ENCODE measurements around the gene SNTB2.
A peak's percentile ranks its signal among the peaks of the same experiment; 100 is the strongest.
"Not testable (repeated sequence)": the region's sequence is repeated elsewhere in the genome, so short reads cannot be mapped to it uniquely, and the experiment has no call there.

The SNTB2 gene

GRCh38 chr16:69186642-69187445 lies at the start of gene SNTB2:
Gene SNTB2, plus strand, starts transcription at chr16:69187164. Its CDS starts 3 bp downstream, at chr16:69187167.
- Mint-ChIP-seq H3K27ac (peak within 1 kb of the TSS; percentile 93 to 98), H3K4me1 (peaks cover 66% of the 10 kb centered on the region), H3K27me3 (no peaks in the 10 kb centered on the region), H3K9me3 (no peaks in the 10 kb centered on the region), H3K4me3 (peak within 1 kb of the TSS; percentile 94 to 98)
- DNase-seq (peak; percentile 79 to 81), ATAC-seq (peak; percentile 94)

GRCh38 chr16:69138608-69139007 lies 48.4 kb upstream of the SNTB2 start:
- Mint-ChIP-seq H3K27ac (no peak overlapping the region), H3K4me1 (peaks cover 50% of the 10 kb centered on the region), H3K9me3 (no peaks in the 10 kb centered on the region), H3K27me3 (no peaks in the 10 kb centered on the region), H3K4me3 (no peak overlapping the region)
- no peak for ATAC-seq
- no peak for DNase-seq

GRCh38 chr16:69139464-69139863 lies 47.5 kb upstream of the SNTB2 start:
- H3K9me3 Mint-ChIP-seq, H3K27ac Mint-ChIP-seq, ATAC-seq, H3K27me3 Mint-ChIP-seq, H3K4me3 Mint-ChIP-seq, DNase-seq: not testable (repeated sequence)
- peaks cover 42% of the 10 kb centered on the region for H3K4me1 Mint-ChIP-seq

GRCh38 chr16:69141014-69141413 lies 46.0 kb upstream of the SNTB2 start:
- Mint-ChIP-seq H3K27ac (no peak overlapping the region), H3K4me3 (no peak overlapping the region), H3K27me3 (no peaks in the 10 kb centered on the region), H3K4me1 (peaks cover 31% of the 10 kb centered on the region), H3K9me3 (no peaks in the 10 kb centered on the region)
- ATAC-seq = no peak
- no peak for DNase-seq

- Mint-ChIP-seq H3K27ac (no peak overlapping the region), H3K9me3 (no peaks in the 10 kb centered on the region), H3K27me3 (no peaks in the 10 kb centered on the region), H3K4me3 (no peak overlapping the region), H3K4me1 (peaks cover 22% of the 10 kb centered on the region)
- ATAC-seq (no peak), DNase-seq (no peak)
Observed at GRCh38 chr16:69141936-69142335, 45.0 kb upstream of the SNTB2 start.

- ATAC-seq = no peak
- Mint-ChIP-seq H3K27me3 (no peaks in the 10 kb centered on the region), H3K4me3 (no peak overlapping the region), H3K4me1 (peaks cover 16% of the 10 kb centered on the region), H3K27ac (peak overlapping the region in 1 of 2 donors; percentile 3), H3K9me3 (no peaks in the 10 kb centered on the region)
- no peak for DNase-seq
Observed at GRCh38 chr16:69143116-69143515, 43.8 kb upstream of the SNTB2 start.

- ATAC-seq = no peak
- H3K9me3 Mint-ChIP-seq = no peaks in the 10 kb centered on the region
- H3K4me3 Mint-ChIP-seq = no peak overlapping the region
- peak overlapping the region in 1 of 2 donors; percentile 74 for H3K27ac Mint-ChIP-seq
- no peak for DNase-seq
- H3K4me1 Mint-ChIP-seq = peaks cover 15% of the 10 kb centered on the region
- no peaks in the 10 kb centered on the region for H3K27me3 Mint-ChIP-seq
Observed at GRCh38 chr16:69145658-69146057, 41.3 kb upstream of the SNTB2 start.

- not testable (repeated sequence) for H3K27me3 Mint-ChIP-seq, DNase-seq, H3K27ac Mint-ChIP-seq, H3K4me3 Mint-ChIP-seq, H3K4me1 Mint-ChIP-seq, H3K9me3 Mint-ChIP-seq, ATAC-seq
Observed at GRCh38 chr16:69149621-69150020, 37.3 kb upstream of the SNTB2 start.

- DNase-seq (peak; percentile 33 to 34), ATAC-seq (peak; percentile 84)
- Mint-ChIP-seq H3K27me3 (no peaks in the 10 kb centered on the region), H3K4me3 (no peak overlapping the region), H3K9me3 (no peaks in the 10 kb centered on the region), H3K27ac (peak overlapping the region in 1 of 2 donors; percentile 30), H3K4me1 (no peaks in the 10 kb centered on the region)
Observed at GRCh38 chr16:69150146-69150865, 36.7 kb upstream of the SNTB2 start.

GRCh38 chr16:69157196-69157595 lies 29.8 kb upstream of the SNTB2 start:
- H3K27ac Mint-ChIP-seq = peak overlapping the region; percentile 65 to 80
- no peak for ATAC-seq
- no peaks in the 10 kb centered on the region for H3K9me3 Mint-ChIP-seq

GRCh38 chr16:69160192-69160591 lies 26.8 kb upstream of the SNTB2 start:
- no peak overlapping the region for H3K27ac Mint-ChIP-seq
- H3K4me1 Mint-ChIP-seq = peaks cover 23% of the 10 kb centered on the region
- ATAC-seq (no peak), DNase-seq (no peak)
- no peak overlapping the region for H3K4me3 Mint-ChIP-seq
- no peaks in the 10 kb centered on the region for H3K9me3 Mint-ChIP-seq
- H3K27me3 Mint-ChIP-seq = no peaks in the 10 kb centered on the region

More at GRCh38 chr16:69157196-69157595, 29.8 kb upstream of the SNTB2 start:
- DNase-seq = no peak
- Mint-ChIP-seq H3K27me3 (no peaks in the 10 kb centered on the region), H3K4me3 (no peak overlapping the region), H3K4me1 (peaks cover 11% of the 10 kb centered on the region)

GRCh38 chr16:69165584-69165983 lies 21.4 kb upstream of the SNTB2 start:
- H3K9me3 Mint-ChIP-seq = no peaks in the 10 kb centered on the region
- H3K27ac Mint-ChIP-seq = no peak overlapping the region
- ATAC-seq = no peak
- no peak for DNase-seq
- no peaks in the 10 kb centered on the region for H3K27me3 Mint-ChIP-seq
- H3K4me3 Mint-ChIP-seq = no peak overlapping the region
- H3K4me1 Mint-ChIP-seq = peaks cover 46% of the 10 kb centered on the region

GRCh38 chr16:69166221-69166833 lies 20.6 kb upstream of the SNTB2 start:
- Mint-ChIP-seq H3K27ac (peak overlapping the region; percentile 76 to 90), H3K4me3 (peak overlapping the region; percentile 59 to 68), H3K4me1 (peaks cover 46% of the 10 kb centered on the region), H3K27me3 (no peaks in the 10 kb centered on the region), H3K9me3 (no peaks in the 10 kb centered on the region)
- ATAC-seq (peak; percentile 99), DNase-seq (peak; percentile 75 to 85)

GRCh38 chr16:69166946-69167930 lies 19.7 kb upstream of the SNTB2 start:
- peak overlapping the region; percentile 59 to 68 for H3K4me3 Mint-ChIP-seq
- H3K9me3 Mint-ChIP-seq = no peaks in the 10 kb centered on the region
- H3K27ac Mint-ChIP-seq = peak overlapping the region; percentile 76 to 90
- H3K4me1 Mint-ChIP-seq = peaks cover 46% of the 10 kb centered on the region
- ATAC-seq (no peak), DNase-seq (no peak)
- H3K27me3 Mint-ChIP-seq = no peaks in the 10 kb centered on the region

GRCh38 chr16:69169051-69169450 lies 17.9 kb upstream of the SNTB2 start:
- Mint-ChIP-seq H3K27ac (no peak overlapping the region), H3K27me3 (no peaks in the 10 kb centered on the region), H3K4me3 (no peak overlapping the region), H3K4me1 (peaks cover 43% of the 10 kb centered on the region), H3K9me3 (no peaks in the 10 kb centered on the region)
- ATAC-seq (no peak), DNase-seq (no peak)

All from stimulated activated naive CD8-positive, alpha-beta T cell treated with anti-CD3 and anti-CD28 coated beads, Interleukin-15, amount 100 ng/mL, for 72 hours (primary cell).